Sigmoid colon (tissue), 4 donors: ENCODE measurements around the gene FHAD1.

Experiments used
- CTCF ChIP-seq, 4 experiments: fragments of 450-650 bp in 3 of 4; fragments of 200-600 bp in 1 of 4; IDR thresholded peaks; one replicate each; pipeline ENCODE4 v1.5.1; 2016 to 2019; ENCODE audit warnings: antibody characterized with exemption in 4 of 4, mild to moderate bottlenecking in 3 of 4, moderate library complexity in 2 of 4
- POLR2AphosphoS5 ChIP-seq, 4 donors: sonication (generic); formaldehyde crosslinking; IDR thresholded peaks; one replicate each; pipeline ENCODE4 v1.6.1; 2017; ENCODE audit warnings: antibody characterized with exemption in 4 of 4

GRCh38 chr1:15382601-15383518 is 135.8 kb downstream of the FHAD1 start:
- no peak for TF ChIP-seq POLR2AphosphoS5 (IDR thresholded peaks at IDR 0.05)
- TF ChIP-seq CTCF (IDR thresholded peaks at IDR 0.05): no peak
